GM19467 (cell line): ENCODE data around the gene DACH2.

ENCODE experiments used
- ATAC-seq: cut with Tn5 transposase; IDR thresholded peaks from one replicate; pipeline ENCODE4 v1.9.1; 2021; ENCODE audit warnings: mild to moderate bottlenecking, moderate library complexity; ENCODE audit not compliant: unreplicated experiment

DACH2 gene

DNA sequence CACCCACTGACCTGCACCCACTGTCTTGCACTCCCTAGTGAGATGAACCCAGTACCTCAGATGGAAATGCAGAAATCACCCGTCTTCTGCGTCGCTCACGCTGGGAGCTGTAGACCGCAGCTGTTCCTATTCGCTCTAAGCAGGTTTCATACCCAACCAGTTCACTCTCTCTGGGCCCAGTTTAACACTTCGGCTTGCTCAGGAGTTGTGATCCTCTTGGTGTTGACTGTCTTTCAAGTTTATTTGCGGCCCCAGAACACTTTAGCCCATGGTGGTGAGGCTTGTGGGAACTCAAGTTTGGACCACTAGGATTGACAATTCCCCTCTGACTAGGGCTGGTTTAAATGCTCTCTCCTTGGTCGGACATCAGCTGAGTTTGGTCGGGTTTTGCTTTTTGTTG is 147.0 kb downstream of the DACH2 start:
- ATAC-seq, result no peak

DNA sequence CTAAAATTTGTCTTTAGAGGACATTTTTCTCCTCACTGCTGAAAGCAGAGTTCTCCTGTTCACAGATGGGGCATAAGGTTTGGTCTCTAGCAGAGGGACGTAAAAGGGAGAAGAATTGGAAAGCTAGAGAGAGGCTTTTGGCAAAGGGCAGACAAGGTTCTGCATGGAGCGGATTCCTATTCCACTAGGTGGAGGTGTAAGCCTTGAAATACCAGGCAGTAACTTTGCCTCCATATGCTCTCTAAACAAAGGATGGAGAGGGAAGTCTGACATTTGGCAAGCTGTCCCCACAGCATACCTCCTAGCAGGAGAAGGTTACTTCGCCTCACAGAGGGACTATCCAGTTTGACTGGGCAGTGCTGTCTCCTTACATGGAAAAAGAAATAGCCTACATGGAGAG is 174.7 kb downstream of the DACH2 start:
- no peak for ATAC-seq

DNA sequence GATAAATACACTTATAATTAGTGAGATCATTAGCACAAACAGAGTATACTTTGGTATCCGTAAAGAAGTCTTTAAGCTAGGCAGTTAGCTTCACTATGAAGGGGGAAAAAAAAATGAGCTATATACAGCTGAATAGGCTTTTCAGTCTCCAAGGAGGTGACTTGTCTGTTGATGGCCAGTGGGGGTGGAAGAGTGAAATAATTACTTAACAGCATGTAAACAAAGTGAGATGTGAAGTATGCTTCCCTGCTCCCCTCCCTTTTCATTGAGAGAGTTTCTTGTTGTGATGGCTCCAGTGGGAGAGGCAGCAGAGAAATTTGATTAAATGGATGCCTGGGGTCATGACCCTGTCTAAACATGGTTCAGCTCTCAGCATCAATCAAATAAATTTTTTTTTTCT is 180.9 kb downstream of the DACH2 start:
- ATAC-seq, result no peak

DNA sequence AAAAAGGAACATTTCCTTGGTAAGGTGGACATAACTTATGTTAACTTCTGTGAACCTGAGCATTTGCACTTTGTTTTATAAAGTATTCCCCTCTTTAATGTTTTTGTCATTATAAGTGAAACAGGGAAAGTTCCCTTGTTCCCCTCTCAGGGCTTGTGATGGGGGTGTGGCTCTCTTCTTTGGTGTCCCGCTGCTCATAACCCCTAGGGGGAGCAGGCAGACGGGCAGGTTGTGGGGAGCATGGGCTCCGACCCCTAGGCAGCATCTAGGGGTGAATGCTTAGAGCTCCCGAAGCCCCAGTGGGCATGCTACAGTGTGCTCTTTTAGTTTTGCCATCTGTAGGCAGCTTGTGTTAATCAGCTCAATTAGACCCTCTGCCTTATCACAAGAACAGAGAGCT is 200.4 kb downstream of the DACH2 start:
- no peak for ATAC-seq

DNA sequence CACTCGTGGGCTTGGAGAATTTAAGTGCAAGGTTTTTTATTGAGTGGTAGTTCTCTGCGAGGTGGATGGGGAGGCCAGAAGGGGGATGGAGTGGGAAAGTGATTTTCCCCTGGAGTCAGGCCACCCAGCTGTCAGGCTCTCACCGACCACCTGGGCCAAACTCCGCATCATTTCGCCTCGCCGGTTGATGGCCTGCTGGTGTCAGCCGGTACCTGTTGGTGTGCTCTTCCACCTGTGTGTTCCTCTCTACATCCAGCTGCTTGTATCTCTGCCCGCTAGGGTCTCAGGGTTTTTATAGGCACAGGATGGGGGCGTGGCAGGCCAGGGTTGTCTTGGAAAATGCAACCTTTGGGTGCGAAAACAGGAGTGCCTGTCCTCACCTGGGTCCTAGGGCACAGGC is 200.9 kb downstream of the DACH2 start:
- ATAC-seq, result no peak

DNA sequence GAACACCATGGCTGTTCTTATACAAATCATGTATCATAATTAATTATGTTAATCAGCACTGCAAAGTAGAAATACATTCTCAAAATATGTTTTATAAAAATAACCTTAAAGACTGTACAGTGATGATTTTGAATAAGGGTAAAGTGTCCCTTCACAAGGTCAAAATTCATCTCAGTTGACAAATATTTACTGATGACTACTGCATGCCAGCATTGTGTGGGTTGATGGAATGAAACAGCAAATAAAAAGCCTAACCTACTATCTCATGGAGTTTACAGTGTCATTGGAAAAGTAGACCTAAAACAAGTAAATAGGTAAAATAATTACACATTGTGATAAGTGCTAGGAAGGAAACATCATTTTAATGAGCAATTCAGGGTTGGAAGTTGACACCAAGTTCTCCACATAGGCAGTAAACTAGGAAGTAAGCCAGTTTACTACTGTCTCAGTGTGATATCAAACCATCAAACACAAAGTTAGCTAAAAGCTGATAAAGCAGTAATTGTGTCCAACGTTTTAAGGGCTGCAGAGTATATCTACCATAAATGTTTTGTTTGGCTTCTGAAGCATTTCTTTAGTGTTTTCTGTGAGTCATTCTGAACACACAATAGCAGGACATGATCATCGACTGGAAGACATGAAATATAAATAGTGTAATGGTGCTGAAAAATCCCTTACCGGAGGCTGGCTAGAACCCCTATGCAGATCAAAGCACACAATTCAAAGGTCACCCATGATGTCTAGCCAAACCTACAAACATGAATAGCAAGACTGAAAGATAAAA is 221.8 kb downstream of the DACH2 start:
- no peak for ATAC-seq

DNA sequence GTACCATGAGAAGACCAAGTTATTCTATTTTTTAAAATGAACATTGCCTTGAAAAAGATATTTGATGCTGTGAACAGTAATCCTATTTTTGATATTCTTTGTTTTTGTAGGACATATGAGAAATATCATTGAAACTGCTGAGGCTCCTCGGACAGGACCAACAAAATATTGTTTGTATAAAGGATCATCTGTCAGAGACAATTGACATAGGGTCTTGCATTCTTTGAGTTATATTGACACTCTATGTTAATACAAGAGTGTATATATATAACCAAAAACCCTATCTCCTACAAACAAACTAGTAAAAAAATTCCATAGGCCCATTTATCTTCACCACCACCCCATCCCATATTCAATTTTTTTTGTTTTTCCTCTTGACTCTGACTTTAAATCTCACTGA is 222.7 kb downstream of the DACH2 start:
- no peak for ATAC-seq

DNA sequence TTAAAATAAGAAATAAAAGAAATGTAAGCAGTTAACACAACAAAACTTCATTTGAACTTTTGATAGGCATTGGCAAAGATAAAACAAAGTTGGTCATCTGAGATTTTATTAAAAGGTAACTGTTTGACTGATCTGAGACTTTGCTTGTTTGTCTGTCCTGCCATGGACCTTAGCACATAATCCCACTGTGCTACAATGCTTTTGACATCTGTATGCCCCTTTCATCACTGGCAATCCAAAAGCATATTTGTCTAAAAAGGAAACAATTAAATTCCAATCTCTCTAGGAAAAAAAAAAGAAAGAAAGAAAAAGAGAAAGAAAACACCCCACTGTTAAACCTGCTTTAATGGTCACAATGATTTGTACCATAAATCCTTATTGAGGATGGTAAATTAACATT is 231.0 kb downstream of the DACH2 start:
- ATAC-seq, result no peak

DNA sequence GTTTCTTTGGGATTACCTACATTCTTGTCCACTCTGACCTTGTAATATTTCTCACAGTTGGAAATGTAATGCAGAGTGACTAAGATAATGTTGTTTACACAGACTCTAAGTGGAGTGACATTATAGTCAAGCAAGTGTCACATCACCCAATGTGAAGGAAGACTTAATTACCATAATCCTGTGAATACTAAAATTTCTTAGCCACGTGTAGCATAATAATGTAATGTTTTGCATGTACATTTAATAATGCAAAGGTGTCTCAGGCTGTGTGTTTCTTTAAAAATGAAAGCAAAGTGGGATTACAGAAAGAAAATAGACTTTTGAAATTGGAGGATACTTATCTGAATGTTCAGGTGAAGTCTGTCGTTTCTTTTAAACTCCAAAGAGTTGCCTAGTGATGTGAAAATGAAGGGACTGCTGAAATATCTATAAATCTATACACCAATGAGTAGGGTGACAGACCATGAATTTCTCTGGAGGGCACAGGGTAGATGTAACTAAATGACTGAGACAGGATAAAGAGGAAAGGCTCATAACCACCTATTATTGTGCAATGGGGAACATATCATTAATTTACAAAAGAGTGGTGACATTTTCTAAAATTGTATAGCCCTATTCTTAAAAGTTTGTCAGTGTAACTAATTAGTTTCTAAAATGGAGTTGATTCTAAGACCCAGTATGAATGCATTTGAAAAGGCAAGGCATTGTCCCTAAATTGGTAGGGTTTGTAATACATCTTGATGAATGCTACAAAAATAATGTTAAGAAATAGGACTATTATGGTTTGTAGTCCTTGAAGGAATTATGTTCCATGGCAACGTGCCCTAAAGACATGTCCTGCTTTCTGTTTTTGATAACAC is 235.7 kb downstream of the DACH2 start:
- ATAC-seq, result no peak

DNA sequence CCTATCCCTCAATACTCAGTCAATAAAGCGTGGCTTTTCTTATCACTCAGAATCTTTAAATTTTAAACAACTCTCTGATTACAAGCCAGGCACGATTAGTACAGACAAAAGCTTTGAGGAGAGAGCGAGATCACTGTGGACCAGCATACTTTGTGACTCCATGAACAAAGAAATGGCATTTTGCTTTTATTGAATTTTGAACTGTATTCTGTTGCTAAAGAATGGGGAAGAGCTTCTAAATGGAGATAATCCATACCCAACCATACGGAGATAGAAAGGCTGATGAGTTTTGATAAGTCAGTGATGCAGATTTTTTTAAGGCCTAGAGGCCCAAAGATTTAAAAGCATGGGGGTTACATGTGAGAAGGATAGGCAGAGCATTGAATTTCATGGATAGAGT is 259.1 kb downstream of the DACH2 start:
- no peak for ATAC-seq

DNA sequence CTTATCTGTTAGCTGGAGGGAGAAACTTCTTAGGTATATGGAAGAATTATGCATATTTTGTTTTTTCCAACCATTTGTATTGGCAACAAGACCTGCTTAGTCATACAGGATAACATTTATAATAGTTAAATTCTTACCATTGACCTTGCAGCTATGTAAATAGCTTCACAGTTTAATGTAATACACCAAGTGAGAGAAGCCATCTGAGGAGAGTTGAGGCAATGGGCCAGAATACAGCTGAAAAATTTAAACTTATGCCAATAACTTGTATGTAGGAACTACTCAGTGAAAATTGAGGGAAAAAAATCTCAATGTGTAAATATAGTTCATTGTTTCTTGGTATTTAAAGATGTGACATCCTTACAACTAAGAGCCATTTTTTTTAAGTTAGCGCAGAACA is 273.5 kb downstream of the DACH2 start:
- ATAC-seq, result no peak

DNA sequence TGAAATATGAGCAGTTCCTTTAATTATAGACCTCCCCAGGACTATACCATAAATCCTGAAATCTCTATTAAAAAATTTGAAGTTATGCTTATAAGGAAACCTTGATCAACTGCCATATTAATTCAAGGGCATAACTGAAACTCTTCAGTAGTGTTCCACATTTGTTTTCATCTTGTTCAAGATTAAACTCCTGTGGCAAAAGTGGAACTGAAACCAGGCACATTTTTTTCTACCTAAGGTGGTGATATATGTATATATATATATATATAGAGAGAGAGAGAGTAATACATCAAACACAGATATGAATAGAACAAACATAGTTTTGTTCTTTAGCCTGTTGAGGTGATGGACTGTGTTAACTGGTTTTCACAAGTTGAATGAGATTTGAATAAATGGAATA is 287.9 kb downstream of the DACH2 start:
- ATAC-seq, result no peak

DNA sequence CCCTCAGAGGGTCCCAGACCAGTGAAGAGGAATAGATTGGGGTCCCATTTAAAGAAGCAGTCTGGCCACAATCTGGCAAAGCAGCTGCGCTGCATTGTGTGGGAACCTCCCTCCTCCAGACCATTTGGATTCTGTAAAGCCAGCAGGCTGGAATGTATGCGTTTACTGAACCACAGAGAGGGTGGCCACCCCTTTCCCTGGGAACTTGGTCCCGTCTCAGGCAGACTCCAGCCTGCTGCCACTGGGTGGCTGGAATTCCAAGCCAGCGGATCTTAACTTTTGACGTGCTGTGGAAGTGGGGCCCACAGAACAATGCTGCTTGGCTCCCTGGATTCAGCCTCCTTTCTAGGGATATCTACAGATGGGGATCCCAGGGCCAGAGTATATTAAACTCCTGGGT is 307.2 kb downstream of the DACH2 start:
- ATAC-seq, result no peak

DNA sequence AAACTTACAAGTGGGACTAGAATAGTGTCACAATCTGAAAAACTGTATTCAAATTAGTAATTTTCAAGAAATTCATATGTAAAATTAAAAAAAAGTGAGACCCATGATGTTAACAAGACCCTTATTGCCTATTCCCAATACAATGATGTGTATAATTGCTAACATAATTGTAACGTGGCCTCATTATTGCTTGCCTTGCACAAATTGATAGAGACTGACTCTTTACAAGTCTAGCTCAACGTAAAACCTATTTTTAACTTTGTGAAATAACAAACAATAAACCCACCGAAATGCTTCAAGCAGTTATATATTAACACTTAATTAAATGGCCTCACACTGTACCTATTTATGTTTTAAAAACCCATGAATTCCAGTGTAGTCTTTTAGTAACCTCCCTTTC is 312.5 kb downstream of the DACH2 start:
- ATAC-seq, result no peak

DNA sequence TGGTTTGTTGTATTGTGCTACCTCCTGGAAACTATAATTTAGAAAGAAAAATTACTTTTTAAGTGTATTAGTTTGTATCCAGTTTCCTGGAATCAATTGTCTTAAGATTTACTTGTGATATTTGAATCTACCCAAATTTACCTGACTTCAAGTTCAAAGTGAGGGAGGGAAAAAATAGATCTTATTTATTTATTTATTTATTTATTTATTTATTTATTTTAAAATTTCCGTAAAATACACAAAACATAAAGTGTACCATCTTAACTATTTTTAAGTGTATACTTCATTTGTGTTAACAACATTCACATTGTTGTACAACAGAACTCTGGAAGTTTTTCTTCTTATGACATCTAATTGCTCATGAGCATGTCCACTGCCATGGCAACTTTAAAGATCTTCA is 356.0 kb downstream of the DACH2 start:
- ATAC-seq, result no peak

DNA sequence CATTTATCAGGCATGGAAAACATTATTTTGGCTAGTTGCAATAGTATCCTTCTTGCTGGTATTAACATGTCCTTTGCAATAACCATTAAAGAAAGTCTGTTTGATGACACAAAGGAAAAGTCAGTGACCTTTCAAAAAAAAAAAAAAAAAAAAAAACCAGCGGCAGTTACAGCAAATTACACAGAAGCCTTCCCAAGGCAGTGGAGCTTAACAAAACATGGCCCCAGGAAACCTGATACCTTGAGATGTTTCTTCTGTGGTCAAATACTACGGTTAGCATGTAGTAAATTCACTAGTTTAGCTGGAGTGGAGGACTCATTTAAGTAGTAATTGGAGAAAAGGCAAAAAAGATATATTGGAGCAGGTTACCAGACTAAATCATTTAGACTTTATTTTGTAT is 359.1 kb downstream of the DACH2 start:
- no peak for ATAC-seq

DNA sequence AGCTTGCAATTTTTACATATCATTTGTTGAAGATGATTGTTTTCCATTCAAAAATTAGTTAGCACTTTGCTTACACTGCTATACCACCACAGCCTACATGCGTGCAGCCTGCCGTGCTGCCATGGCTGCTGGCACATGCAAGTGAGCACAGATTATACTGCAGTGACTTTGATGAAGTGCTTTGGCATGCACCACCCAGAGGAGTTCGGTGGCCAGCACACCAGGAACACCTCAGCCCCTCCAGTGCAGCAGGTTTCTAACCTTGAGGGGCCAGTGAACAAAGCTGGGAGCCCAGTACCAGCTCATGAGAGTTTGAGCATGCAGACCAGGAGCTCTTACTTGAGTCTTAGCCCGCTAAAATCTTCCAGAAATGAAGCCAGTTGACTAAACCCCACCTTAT is 431.5 kb downstream of the DACH2 start:
- no peak for ATAC-seq

DNA sequence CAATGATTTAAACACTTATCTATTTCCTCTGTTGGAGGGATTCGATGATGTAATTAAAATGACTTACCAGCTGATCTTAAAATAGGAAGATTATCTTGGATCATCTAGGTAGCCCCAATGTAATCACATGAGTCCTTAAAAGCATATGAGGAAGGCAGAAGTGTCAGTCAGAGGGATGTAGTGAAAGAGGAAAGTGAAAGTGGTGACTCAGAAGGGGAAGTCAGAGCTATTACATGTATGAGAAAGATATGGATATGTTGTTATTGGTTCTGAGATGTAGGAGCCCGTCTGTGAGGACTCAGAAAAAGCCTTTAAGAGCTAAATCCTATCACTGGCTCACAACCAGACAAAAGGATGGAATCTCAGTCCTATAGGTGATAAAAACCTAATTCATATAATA is 456.4 kb downstream of the DACH2 start:
- ATAC-seq, result no peak

DNA sequence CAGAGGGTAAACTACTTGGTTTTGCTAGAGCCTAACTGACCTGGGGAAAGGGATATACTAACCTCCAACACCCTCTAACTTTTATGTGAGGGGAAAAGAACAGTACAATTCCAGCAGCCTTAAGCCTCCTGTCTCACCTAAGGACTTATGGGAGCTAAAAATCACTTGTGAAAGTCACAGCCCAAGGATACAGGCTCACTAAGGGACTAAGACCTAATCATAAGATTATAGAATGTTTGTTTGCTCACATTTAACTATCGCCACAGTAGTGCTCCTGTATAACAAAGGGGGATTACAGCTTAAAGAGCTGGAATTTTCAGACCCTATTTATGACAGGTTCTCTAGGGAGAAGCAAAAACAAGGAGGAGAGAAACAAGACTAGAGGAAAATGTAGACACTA is 548.7 kb downstream of the DACH2 start:
- no peak for ATAC-seq

DNA sequence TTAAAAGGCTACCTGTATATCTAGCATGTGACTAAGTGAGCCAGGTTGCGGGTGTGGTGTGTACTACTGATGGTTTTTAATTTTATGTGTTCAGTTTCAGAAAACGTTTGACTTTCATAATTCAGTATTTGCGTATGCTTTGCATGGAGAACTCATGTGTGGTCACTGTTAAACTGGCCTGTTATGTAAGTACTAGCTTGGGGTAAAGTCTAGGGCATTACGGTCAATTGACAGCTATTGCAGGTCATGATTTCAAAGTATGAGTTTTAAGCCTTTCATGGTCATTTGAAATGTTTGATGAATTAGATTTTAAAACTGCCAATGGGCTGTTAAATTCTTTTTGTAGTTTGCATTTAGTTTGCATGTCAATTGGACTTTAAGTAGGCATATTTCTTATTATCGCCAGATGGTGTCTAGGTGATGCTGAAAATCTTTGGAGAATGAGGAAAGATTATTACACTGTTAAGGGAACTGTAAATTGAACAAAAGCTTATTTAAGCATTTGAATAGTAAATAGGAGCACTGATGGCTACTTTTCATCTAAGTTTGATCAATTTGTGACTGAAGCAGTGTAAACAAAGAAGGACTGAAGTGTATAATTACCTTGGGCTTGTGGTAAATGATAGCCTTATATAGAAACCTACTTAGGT is 563.4 kb downstream of the DACH2 start:
- no peak for ATAC-seq

DNA sequence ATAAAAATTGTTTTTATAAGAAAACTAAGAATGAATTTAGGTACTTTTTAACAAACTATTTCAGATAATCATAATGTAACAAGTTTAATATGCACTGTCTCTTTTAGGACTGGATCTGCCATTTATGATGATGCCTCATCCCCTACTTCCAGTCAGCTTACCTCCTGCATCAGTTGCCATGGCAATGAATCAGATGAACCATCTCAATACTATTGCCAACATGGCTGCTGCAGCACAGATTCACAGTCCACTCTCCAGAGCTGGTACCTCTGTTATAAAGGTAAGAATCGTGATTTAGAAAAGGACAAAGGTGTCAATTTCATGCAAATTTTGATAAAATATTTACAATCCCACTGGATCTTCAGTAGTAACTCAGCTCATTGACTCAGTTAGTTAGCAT is 566.2 kb downstream of the DACH2 start:
- no peak for ATAC-seq

DNA sequence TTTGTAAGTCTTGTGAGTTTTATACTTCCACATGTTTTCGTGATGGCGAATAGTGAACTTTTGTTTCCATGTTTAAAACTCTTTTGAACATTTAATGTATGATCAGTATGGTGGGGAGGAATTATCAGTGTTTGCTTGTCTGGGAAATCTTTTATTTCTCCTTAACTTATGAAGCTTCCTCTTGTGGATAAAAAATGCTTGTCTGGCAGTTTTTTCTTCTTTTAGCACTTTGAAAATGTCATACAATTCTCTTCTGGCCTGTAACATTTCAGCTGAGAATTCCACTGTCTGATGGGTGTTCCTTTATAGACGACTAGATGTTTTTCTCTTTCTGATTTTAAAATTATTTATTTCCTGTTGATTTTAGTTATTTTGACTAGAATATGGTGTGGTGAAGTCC is 576.0 kb downstream of the DACH2 start:
- ATAC-seq, result no peak
